GM12875 (cell line): Measurements from ENCODE around the gene ZFYVE27.
A peak's percentile ranks its signal among the peaks of the same experiment; 100 is the strongest.

Source experiments
- H3K4me3 ChIP-seq: one replicate; pipeline ENCODE4 v1.5.1; 2011; ENCODE audit warnings: low read depth, low read length, control low read depth
- TF ChIP-seq, protein P1 (sequence below): IDR thresholded peaks from 2 replicates; pipeline ENCODE4 v1.5.1; 2011; ENCODE audit warnings: low read depth, mild to moderate bottlenecking, control low read depth, inconsistent platforms, low read length, moderate library complexity, borderline replicate concordance; ENCODE audit not compliant: insufficient read depth

The ZFYVE27 gene

DNA sequence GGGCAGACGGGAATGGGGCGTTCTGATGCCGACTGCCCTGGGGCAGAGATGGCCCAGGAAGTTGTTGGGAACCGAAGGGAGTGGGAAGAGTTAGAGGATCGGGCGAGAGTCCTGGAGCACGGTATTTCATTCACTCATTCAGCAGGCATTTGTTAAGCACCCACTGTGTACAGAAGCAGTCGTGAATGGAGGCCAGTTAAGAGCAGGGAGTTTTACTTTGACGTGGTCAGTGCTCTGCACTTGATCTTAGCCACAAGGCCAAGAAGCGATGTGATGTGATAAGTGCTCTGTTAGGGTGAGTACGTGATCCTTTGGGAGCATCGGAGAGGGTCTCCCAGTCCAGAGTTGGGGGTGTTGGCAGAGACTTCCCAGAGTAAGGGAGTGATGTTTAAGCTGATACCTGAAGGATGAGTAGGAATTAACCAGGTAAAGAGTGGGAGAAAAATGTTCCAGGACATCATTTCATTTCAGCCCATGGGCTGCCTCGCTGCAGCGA is 890 bp downstream of the ZFYVE27 start:
- TF ChIP-seq, protein P1, sequence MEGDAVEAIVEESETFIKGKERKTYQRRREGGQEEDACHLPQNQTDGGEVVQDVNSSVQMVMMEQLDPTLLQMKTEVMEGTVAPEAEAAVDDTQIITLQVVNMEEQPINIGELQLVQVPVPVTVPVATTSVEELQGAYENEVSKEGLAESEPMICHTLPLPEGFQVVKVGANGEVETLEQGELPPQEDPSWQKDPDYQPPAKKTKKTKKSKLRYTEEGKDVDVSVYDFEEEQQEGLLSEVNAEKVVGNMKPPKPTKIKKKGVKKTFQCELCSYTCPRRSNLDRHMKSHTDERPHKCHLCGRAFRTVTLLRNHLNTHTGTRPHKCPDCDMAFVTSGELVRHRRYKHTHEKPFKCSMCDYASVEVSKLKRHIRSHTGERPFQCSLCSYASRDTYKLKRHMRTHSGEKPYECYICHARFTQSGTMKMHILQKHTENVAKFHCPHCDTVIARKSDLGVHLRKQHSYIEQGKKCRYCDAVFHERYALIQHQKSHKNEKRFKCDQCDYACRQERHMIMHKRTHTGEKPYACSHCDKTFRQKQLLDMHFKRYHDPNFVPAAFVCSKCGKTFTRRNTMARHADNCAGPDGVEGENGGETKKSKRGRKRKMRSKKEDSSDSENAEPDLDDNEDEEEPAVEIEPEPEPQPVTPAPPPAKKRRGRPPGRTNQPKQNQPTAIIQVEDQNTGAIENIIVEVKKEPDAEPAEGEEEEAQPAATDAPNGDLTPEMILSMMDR, result no peak
- peak overlapping the region; percentile 88 for H3K4me3 ChIP-seq

DNA sequence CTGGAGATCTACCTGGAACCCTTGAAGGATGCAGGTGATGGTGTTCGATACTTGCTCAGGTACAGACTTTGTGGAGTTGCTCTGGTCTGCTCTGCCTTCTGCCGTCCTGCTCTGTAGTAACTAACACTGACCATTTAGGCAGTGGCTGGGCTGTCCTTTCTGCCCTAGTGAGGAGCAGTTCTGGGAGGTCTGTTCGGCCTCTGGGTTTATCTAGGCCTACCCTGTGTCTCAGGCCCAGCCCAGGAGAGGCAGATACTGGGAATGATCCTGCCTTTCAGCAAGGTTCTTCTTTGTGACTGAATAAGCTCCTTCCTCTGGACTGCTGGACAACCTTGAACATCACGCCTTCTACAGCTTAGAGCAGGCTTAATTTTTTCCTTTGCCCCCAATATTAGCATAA is 1.7 kb downstream of the ZFYVE27 start:
- TF ChIP-seq, protein P1, result no peak

DNA sequence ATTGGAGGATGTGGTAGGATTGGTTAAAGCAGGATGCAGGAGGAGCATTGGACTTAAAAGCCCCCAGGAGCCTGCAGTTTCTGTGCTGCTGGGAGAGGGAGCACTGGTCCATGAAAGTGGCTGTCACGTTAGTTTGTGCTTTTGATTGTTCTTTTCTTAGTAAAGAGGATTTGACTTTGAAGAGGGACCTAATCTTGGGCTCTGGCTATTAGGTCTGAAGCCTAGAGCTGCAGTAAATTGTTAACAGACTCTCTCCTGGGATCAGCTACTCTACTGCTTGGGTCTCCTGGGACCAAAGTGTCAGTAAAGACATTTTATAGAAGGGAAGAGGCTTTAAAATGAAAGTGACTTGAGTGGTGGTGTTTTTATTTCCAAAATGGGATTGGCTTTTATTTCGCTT is 3.7 kb downstream of the ZFYVE27 start:
- TF ChIP-seq, protein P1, result no peak
- no peak overlapping the region for H3K4me3 ChIP-seq

More for the DNA sequence above, 1.7 kb downstream of the ZFYVE27 start:
- no peak overlapping the region for H3K4me3 ChIP-seq

DNA sequence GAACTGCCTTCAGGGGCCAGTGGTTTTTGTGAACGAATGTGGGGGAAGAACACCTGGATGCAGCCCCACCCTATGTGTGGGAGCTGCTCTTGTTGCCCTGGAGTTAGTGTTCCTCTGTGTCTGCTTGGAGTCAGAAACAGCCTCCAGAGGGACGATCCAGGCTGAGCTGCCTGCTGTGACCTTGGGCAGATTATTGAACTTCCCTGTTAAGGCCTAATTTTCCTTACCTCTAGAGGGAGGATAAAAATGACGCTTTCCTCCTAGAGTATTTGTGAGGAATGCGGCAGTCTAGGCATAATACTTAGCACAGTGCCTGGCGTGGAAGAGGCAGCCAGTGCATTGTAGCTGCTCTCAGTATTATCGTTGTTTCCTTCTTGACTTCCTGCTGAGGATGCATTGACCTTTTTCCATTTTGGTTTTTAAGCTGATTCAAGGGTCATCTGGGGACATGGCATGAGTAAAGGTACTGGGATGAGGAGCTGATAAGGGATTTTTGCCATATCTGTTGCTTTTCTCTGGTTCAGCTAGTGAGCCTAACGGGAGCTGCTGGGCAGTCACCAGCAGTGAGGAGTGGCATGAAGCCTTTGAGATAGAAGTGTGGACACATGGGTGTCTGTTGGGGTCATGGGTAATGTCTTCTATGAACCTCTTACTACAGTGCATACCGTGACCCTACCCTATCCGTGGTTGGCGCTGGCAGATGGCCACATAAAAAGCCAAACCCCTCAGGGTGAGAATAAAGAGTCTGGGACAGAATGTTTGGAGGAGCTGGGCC is 6.4 kb downstream of the ZFYVE27 start:
- H3K4me3 ChIP-seq, result no peak overlapping the region
- TF ChIP-seq, protein P1, result no peak

DNA sequence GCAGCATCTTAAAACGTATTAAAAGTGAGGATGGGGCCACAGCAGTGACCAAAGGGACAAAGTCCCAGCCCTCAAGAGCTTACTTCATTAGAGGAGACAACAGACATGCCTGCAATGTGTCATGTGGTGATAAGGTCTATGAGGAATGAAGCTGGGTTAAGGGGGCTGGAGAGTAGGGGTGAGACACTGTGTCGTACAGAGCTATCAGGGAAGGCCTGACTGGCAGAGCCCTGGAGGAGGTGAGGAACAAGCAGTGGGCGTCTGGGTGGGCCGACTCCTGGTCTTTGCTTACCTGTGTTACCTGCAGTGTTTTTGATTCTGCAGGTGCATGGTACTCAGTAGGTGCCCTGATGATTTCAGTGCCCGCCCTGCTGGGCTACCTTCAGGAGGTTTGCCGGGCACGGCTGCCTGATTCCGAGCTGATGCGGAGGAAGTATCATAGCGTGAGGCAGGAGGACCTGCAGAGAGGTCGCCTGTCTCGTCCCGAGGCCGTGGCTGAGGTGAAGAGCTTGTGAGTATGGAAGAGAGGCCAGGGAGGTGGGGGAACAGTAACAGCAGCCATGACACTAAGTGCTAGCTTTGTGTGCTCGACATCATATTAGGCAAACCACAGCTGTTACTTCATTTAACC is 7.6 kb downstream of the ZFYVE27 start:
- TF ChIP-seq, protein P1, result no peak
- no peak overlapping the region for H3K4me3 ChIP-seq

DNA sequence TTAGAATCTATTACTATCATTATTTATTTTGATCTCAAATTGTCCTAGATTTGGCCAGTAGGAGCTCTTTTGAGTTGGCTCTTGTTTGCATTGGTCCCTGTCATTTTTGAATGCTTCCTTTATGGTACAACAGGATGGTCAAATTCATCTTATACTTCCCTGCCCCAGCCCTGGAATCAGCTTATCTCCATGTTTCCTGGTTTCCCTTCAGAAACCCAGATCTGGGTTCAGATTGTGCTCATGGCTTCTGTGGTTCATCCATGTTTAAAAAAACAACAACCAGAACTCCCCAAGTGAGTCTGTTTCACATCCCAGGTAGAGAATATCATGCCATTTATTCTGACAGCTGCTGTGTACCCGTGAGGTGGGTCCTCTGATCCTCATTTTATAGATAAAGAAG is 10.6 kb downstream of the ZFYVE27 start:
- no peak overlapping the region for H3K4me3 ChIP-seq
- TF ChIP-seq, protein P1, result no peak

DNA sequence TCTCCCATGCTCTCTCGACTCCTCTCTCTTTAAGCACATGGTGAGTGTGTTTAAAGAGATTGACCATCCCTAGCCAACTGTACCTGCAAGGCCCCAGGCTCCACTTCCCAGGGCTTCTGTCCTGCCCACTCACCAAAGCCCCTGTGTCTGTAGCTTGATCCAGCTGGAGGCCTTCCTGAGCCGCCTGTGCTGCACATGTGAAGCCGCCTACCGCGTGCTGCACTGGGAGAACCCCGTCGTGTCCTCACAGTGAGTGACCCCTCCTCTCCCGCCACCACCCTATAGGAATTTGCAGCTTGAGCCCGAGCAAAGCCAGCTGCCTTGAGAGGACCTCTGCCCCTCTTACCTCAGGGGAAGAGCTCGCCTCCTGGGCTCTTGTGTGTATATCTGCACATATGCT is 11.2 kb downstream of the ZFYVE27 start:
- H3K4me3 ChIP-seq, result no peak overlapping the region
- TF ChIP-seq, protein P1, result no peak
